GM12892 (cell line): ENCODE results near the gene SYNCRIP.
A peak's percentile ranks its signal among the peaks of the same experiment; 100 is the strongest.

Source experiments
- POLR2A ChIP-seq: IDR thresholded peaks from 2 replicates; pipeline ENCODE4 v1.6.1; 2011; ENCODE audit warnings: low read depth, low read length, control low read depth
- POLR2AphosphoS5 ChIP-seq: IDR thresholded peaks from 2 replicates; pipeline ENCODE4 v1.6.1; 2011; ENCODE audit warnings: low read depth, low read length, control low read depth

- TF ChIP-seq POLR2A, result peak; percentile 21; the same call in 1 of the 2 replicates
- no peak for TF ChIP-seq POLR2AphosphoS5
Measured at GRCh38 chr6:85612690-85613474, 29.8 kb downstream of the SYNCRIP start.
